Measurements from ENCODE around the gene SPATA13.
"Not testable (repeated sequence)": the region's sequence is repeated elsewhere in the genome, so short reads cannot be mapped to it uniquely, and the experiment has no call there.

SPATA13 gene

DNA sequence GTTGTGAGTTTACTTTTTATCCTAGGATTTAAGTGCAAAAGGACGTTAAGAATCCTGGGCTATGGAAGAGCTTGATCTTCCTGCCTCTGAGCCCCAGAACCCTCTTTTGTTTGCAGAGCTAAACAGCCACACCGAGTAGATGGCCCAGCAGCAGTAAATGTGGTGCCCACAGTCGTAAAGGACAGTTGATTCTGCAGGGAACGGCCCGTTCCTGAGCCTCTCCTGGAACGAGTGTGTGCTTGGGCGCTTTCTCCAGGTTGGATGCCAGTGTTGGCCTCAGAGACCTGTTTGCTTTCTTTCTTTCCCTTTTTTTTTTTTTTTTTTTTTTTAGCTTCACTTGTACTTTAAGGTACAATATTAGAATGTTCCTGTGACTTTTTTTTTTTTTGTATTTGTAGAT lies 41.7 kb downstream of the SPATA13 start:
- DNase-seq = no peak

DNA sequence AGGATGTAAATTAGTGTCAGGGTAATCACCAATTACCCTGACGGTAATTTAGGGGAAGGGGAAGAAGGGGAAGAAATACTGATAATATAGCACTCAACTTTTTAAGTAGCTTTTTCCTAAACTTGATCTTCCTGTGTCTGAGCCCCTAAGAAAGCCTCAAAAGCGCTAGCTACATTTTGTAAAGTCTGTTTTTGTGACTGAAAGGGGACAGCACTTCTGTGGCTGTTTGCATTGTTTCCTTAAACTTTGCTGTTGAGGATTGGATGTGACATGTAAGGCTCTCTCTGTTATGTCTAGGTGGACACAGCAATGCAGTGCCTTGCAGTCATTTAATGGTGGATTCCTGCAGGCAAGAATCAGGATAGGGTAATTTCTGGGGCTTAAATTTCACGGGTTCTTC lies 42.8 kb downstream of the SPATA13 start:
- DNase-seq = no peak

- no peak for DNase-seq
Measured at GRCh38 chr13:24203811-24204210, 43.3 kb downstream of the SPATA13 start.

GRCh38 chr13:24205076-24205475 lies 44.6 kb downstream of the SPATA13 start:
- DNase-seq = not testable (repeated sequence)

DNA sequence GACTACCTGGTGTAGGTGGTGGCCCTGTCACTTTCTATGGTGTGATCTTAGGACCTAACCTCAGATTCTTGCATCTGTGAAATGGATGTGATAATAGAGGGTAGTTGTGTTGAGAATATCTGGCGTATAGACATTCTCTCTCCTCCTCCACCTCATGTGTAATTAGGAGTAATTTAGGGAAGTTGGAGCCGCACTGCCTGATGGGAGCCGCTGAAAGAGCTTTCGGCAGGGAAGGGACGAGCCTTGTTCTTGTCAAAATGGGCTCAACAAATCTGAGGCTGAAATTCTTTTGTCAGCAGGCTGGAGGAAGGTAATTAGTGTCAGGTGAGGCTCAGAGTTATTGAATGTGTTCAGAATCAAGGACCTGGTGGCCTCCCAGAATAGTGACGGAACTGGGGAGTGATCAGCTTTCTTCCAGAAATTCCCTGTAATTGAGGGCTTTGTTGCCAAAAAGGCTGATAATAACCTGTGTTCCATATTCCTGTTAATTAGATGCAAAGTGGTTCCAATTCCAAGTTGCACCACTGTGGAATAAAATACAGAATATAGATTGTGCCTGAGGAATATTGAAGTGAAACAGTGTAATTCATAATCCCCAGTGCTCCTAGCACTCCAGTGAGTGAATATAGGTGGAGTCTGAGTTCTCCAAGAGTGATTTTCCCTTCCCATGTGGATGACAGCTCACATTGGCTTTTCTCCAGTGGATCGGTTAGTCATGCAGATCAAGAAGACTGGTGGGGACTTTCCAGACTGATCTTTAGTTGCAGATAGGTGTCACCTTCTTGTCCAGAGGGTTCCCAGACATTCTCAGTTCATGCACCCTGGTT lies 47.5 kb downstream of the SPATA13 start:
- no peak for DNase-seq

- no peak for DNase-seq
Measured at GRCh38 chr13:24209138-24209537, 48.6 kb downstream of the SPATA13 start.

- no peak for DNase-seq
Measured at GRCh38 chr13:24212254-24212653, 51.7 kb downstream of the SPATA13 start.

GRCh38 chr13:24212674-24213073 lies 52.2 kb downstream of the SPATA13 start:
- DNase-seq = no peak

GRCh38 chr13:24213932-24214331 lies 53.4 kb downstream of the SPATA13 start:
- DNase-seq = no peak

- DNase-seq = no peak
Measured at GRCh38 chr13:24214528-24214927, 54.0 kb downstream of the SPATA13 start.

DNA sequence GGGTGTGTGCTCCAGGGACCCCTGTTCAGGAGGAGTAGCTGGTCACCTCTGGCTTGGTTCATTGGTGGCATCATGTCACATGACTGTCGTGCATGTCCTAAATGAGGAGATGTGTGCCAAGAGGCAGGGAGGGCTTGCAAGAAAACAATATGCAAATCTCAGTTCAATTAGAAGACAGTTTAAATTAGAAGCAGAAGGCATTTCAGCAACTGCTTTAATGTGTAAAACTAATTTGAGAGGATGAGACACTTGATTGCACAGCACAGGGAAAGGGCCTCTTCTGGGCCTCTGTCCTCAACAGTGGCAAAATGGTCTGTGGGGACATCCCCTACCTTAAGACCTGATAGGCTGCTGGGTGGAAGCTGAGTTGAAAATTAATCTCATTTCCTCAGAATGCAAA lies 54.6 kb downstream of the SPATA13 start:
- no peak for DNase-seq

- DNase-seq = peak; percentile 55 to 82
Measured at GRCh38 chr13:24215732-24216131, 55.2 kb downstream of the SPATA13 start.

DNA sequence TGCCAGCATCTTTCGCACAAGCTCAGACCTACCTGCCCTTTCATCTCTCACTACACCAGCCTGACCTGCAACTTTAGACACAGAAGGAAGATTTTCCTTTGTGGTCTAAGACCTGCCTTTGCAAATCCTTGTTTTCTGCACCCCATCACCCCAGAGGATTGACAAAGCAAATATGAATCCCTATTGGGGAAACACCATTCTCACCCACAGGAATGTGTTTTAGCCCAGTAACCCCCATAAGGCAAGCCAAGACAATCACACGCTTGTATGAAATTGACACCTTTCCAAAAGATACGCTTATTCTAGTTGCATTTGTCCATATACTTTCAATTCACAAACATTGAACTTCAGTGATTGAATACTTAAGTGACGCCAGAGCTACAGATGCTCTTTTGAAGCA lies 55.7 kb downstream of the SPATA13 start:
- no peak for DNase-seq

DNA sequence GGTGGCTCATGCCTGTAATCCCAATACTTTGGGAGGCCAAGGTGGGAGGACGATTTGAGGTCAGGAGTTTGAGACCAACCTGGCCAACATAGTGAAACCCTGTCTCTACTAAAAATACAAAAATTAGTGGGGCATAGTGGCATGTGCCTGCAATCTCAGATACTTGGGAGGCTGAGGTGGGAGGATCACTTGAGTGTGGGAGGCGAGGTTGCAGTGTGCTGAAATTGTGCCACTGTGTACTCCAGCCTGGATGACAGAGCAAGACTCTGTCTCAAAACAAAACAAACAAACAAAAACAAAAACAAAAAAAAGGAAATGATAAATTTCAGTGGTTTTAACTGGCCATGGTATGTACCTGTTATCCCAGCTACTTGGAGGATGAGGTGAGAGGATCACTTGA lies 56.3 kb downstream of the SPATA13 start:
- DNase-seq = not testable (repeated sequence)

- DNase-seq = no peak
Measured at GRCh38 chr13:24217601-24218281, 57.2 kb downstream of the SPATA13 start.

GRCh38 chr13:24218338-24218737 lies 57.8 kb downstream of the SPATA13 start:
- no peak for DNase-seq

GRCh38 chr13:24218977-24219376 lies 58.5 kb downstream of the SPATA13 start:
- DNase-seq = no peak

GRCh38 chr13:24220086-24220703 lies 59.7 kb downstream of the SPATA13 start:
- DNase-seq = peak in 1 of 2 experiments; percentile 6

DNA sequence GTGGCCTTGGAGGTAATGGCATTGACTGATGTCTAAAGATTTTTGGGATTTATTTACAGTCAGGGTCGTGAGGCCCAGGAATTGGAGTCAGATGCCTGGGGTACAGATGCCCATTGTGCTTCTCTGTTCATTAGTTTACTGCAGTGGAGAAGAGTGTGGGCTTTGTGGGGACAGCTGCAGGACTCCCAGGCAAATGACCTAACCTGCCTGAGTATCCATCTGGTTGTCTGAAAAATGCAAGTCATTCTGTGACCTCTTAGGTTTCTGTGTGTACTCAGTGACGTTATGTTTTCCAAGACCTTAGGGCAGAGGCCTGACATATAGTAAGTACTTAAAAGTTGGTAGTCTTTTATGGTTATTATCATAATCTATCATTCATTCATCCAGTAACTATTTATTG lies 60.5 kb downstream of the SPATA13 start:
- no peak for DNase-seq

DNA sequence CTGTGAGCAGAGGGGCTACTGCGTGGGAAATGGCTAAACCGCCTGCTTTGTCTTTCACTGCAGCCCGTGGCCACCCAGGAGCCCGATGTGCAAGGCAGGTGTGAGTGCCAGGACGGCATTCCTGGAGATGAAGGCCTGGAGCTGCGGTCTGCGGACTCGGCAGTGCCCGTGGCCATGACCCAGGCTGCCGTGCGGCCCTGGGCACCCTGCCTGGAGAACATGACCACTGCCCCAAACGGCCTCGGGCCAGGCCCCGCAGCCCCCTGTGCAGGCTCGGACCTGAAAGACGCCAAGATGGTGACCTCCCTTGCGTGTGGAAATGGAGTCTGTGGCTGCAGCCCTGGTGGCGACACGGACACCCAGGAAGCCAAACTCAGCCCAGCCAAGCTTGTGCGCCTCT lies 62.2 kb downstream of the SPATA13 start:
- no peak for DNase-seq

DNA sequence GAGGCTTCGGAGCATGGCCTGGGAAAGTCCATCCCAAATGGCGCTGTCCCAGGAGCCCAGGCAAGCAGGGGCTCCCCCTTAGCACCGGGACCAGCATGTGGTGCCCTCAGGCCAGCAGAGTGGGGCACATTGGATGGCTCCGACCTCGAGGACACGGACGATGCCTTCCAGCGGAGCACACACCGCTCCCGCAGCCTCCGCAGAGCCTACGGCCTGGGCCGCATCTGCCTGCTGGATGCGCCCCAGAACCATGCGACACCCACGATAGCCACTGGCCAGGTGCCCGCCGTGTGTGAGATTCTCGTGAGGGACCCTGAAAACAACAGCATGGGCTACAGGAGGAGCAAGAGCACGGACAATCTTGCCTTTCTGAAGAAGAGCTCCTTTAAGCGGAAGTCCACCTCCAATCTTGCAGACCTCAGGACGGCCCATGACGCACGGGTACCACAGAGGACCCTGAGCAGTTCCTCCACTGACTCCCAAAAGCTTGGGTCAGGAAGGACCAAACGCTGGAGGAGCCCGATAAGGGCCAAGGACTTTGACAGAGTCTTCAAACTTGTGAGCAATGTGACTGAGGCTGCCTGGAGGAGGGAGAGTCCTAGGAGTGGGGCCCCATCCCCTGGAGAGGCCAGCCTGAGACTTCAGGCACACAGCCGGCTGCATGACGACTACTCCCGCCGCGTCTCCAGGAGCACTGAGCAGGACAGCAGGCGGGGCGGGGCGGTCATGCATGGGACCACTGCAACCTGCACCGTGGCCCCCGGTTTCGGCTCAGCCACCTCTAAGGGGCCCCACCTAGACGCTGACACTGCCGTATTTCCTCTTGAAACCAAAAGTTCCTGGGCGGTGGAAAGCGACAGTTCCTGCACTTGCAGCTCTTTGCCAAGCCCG lies 63.1 kb downstream of the SPATA13 start:
- DNase-seq = no peak

- DNase-seq = no peak
Measured at GRCh38 chr13:24224232-24224680, 63.7 kb downstream of the SPATA13 start.

- DNase-seq = no peak
Measured at GRCh38 chr13:24225062-24225461, 64.5 kb downstream of the SPATA13 start.
